NCI-H2227 (cell line): ENCODE results near the gene HS3ST4.
"Not testable (repeated sequence)": the region's sequence is repeated elsewhere in the genome, so short reads cannot be mapped to it uniquely, and the experiment has no call there.

Experiments
- DNase-seq: peaks from one replicate; lab custom pipeline; 2025; ENCODE audit not compliant: unreplicated experiment; lab: John Stamatoyannopoulos, UW

Gene HS3ST4

DNA sequence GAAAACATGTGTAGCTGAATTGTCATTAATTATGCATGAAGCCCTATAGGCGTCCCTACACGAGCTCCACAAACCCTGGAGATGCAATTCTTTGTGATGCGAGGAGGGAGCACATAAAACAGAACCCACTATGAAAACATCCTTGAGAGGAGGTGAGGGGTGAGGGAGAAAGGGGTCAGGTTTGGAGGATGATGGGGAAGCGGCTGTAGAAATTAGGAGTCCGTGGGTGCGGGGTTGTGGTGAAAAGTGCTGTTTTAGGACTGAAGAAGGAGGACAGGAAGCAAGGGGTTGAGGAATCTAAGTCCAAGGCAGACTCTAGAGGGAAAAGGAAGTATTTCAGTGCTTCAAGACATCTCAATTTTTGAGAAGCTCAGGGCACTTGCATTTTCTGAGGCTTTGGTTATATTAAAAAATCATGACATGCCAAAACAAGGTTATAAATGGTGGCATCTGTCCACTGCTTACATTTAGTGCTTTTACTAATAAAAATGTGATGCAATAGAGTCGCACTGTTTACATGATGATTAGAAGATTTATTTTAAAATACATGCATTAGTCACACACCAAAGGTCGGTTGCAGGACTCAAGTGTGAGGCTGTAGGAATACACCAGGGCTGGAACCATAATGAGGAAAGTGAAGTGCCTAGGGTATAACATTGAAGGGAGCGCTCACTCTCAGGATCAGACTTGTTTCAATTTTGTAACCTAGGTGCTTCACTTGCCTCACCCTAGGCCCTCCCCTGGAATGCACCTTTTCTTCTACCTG is 379.5 kb downstream of the HS3ST4 start:
- DNase-seq: no peak

DNA sequence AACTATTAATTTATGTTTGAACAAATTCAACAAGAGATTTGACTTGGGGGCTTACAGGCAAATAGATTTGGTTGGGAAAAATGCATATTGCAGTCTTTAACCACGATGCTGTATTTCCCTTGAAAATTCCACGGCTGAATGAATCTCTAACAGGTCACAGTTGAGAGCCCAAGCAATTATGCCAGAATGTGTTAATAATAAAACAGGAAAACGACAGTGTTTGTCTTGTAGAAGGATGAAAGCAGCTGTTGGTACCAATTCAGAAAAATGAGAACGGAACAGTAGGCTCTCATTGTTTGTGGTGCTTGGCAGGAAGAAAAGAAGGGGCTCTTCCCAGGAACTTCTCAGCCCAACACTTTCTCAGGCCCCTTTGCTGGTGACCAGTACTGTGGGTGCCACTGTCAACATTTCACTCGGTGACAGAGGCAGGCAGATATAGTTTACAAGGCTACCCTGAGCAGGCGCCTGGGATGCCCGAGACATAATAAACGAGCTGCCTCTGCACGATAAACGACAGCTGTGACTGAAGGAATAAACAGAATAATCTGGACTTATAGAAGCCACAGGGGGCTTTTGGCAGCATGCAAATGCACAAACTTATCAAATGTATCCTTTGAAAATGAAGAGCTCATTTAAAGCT is 387.1 kb downstream of the HS3ST4 start:
- DNase-seq: no peak

DNA sequence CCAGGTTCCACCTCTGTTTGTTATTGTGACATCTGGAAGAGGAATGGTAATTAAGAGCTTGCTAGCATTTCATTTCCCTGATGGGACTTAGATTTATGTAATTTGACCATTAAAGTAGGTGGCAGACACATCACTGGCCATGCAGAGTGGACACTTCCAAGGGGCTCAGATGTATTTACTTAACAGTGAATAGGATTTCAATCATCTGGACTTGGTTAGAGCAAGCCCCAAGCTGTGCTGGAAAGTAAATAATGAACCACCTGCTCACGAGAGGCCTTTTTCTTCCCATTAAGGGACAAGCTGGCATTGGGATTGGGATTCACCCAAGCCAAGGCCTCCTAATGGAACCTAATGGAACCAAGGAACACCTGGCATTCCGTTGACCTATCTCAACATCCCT is 395.3 kb downstream of the HS3ST4 start:
- DNase-seq: no peak

DNA sequence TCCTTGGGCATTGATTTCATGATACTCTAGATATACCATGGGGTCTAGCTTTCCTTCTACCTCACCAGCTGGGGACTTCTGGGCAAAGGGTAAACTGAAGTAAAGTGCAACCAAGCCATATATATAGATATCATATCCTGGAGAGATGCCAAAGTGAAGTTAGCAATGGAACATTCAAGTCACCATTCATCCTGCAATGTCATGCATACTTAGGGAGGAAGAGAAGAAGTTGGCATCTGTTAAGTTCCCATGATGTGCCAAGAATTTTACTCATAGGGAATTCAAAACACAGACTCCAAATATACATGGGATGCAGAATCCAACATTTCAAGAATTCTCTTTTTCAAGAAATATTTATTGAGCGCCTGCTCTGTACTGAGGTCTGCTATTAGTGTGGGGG is 399.8 kb downstream of the HS3ST4 start:
- DNase-seq: no peak

DNA sequence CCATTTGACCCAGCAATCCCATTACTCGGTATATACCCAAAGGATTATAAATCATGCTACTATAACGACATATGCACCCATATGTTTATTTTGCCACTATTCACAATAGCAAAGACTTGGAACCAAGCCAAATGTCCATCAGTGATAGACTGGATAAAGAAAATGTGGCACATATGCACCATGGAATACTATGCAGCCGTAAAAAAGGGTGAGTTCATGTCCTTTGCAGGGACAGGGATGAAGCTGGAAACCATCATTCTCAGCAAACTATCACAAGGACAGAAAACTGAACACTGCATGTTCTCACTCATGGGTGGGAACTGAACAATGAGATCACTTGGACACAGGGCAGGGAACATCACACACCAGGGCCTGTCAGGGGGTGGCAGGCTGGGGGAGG is 406.4 kb downstream of the HS3ST4 start:
- DNase-seq: not testable (repeated sequence)

DNA sequence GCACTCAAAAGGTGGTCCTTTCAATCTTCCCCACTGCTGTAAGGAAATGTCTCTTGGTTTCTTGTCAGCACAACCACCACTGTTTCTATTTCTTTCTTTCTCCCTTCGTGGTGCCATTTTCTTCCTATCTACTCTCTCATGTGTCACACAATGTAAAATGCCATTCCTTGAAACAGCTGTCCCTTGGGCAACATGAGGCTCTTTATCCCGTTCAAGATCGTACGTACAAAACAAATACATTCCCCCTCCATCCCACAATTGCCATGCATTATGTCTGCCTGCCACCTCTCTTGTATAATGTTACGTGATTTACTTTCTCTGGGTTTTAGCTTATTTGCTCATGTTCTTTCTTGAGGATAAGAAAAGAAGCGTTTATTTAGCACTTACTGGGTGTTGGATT is 410.6 kb downstream of the HS3ST4 start:
- no peak for DNase-seq

DNA sequence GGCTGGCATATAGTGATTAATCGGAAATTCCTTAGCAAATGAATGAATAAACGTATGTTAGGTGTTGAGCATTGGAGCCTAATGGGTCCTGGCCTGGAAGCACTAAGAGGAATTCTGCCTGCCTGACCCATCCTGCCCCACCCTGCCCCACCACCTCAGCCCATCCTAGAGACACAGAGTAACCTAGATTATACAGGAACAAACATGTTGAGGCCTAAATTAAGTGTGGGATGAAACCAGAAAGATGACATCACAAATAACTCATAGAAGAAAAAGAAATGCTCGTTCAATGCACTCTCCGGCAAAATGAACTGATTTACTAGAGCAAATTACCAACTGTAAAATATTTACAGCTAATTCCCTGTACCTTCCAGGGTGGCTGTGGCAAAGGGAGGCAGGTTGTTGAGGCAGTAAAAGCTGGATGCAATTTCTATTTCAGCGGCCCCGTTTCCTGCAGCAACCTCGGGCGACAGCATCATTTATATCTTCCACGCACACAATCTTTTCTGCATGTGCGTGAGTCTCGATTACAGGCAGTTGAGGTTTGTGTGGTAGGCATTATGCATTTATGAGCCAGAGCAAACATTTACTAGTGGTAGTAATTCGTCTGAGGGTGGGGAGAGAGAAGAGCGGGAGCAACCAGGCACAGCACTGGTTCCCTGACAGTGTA is 417.2 kb downstream of the HS3ST4 start:
- no peak for DNase-seq

DNA sequence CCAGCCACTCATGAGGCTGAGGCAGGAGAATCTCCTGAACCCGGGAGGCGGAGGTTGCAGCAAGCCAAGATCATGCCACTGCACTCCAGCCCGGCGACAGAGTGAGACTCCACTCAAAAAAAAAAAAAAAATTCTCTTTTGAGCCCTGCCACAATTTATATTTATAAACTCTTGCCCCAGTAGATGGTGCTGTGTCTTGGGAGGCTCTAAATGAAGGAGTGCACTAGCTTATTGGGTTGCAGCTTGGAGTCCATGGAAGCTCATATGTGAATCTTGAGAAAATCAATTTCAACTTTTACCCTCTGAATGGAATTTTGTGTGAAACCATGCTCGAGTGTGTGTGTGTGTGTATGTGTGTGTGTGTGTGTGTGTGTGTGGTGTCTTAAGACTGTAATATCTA is 420.1 kb downstream of the HS3ST4 start:
- no peak for DNase-seq

DNA sequence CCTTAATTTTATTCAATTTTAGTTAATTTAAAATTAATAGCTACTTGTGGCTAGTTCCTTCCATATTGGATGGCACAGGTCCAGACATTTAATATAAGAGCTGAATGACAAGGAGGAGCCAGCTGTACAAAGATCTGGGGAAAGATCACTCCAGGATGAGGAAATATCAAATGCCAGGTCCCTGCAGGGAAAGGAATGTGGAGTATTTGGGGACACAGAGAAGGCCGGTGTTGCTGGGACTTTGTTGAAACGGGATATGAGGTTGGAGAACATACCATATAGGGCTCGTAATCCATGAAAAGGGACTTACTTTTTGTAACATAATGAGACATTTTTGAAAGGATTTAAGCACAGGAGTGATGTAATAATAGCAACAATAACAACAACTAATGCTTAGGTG is 426.8 kb downstream of the HS3ST4 start:
- DNase-seq: no peak

DNA sequence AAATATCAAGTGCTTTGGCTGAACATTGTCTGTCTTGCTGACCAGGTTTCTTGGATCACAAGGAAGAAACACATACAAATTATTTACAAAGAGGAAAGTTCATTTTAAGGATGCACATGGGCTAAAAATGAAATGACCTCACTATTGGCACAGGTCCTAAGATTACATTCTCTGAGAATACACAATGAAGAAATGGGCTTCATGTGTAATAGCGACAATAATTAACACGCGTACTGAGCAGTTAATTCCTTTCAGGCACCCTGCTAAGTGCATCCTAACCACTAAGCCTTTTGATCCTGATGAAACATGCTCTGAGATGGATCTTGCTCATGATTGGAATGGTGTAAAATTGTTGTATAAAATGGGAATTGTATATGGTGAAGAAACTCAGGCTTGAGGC is 429.0 kb downstream of the HS3ST4 start:
- no peak for DNase-seq

DNA sequence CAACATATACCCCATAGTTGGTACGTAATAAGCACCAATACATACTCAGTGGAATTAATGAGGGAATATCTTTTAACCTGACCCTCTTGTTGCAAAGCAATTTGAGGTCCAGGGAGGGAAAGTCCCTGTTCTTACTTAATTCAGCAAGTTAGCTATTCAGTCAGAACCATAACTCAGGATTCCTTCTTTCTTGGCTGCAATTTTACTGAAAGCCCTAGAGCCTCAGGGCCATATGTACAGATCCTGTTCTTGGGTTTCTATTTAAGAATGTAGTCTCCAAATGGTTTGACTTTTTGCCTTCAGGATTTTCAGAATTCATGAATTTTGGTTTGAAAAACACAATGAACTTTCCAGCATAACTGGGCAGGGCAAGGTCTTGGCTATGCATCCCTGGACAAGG is 436.5 kb downstream of the HS3ST4 start:
- DNase-seq: no peak

DNA sequence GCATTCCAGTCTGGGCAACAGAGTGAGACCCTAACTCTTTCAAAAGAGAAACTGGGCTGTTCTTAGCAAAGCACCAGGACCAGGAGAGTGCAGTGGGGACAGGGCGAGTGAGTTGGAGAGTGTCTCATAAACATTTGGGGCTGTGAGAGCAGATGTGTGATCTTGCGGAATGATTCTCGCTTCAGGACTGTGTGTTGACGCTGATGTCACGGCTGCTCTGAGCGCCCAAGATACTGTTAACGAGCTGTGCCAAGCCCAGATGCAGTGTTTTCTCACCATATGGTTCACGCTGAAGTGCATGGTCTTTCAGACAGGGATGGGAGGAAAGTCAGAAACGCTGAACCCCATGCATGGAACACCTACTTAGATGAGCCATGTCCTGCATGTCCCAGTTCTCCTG is 438.2 kb downstream of the HS3ST4 start:
- DNase-seq: no peak

DNA sequence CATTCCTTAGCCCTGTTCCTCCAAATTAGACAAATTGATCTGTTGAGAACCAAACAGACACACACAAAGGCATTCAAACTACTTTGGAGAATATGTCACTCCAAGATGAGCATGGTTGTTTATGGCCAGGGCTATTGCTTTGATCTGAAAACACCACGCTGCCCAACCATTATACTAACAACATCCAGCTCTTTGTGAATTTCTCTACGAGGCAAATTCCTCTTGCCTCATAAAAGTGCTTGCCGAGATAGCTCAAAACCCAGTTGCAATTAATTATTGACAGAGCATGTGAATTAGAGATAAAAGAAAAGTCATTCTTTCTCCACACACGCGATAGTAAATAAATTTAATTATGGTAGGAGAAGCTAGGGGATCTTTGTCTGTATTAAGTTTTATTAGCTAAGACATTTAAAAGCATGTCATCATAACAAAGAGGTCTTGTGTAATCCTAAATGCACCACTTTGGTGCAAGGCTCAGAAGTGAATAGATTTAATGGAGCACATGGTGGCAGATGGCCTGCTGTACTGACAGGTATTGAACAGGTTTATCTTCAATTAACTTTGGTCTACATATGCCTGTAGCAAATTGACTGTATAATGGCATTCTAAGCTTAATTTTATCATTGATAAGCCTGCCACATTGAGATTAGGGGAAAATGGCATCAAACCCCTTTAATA is 441.8 kb downstream of the HS3ST4 start:
- DNase-seq: no peak

DNA sequence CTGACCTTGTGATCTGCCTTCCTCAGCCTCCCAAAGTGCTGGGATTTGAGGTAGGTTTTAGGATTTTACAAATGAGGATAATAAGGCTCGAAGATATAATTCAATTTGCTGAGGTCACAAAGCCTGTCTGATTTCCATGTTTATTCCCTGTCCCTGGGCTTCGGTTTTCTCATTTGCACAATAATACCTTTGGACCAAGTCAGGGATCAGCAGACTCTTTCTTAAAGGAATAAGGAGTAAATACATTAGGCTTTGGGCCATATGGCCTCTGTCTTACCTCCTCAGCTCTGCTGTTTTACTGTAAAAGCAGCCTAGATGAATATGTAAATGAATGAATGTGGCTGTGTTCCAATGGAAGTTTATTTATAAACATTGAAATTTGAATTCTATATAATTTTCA is 442.8 kb downstream of the HS3ST4 start:
- no peak for DNase-seq

DNA sequence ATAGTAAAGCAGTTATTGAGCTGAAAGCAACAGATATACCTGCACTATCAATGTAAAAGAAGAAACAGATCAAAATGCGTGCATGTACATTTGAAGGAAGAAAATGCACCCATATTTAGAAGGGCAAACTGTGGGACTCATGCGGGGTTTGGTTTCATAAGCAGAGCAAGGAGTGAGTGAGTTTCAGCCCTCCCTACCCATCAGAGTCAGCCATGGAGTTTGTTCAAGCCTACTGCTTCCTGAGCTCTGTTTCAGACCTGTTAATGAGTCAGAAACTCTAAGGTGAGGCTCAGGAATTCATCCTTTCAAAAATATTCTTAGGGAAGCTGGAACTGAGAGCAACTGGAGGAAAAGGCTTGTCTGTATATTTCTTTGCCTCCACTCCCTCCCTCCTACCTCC is 446.2 kb downstream of the HS3ST4 start:
- DNase-seq: no peak

DNA sequence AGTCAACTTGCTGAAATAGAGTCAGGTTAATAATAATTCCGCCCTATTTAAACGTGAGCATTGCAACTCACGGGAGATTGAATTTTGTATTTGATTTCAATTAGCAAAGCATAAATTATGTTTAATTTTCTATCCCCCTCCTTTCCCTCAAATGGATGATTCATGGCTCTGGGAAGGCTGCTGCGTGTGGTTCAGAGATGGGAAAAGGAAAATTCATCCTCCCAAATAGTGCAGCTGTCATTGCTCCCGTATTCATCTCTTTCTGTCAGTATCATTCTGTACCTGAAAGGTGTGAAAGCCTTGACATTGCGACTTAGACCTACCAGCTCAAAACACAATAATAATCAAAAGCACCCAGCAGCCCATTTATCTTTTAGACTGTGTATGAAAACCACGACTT is 447.3 kb downstream of the HS3ST4 start:
- no peak for DNase-seq

DNA sequence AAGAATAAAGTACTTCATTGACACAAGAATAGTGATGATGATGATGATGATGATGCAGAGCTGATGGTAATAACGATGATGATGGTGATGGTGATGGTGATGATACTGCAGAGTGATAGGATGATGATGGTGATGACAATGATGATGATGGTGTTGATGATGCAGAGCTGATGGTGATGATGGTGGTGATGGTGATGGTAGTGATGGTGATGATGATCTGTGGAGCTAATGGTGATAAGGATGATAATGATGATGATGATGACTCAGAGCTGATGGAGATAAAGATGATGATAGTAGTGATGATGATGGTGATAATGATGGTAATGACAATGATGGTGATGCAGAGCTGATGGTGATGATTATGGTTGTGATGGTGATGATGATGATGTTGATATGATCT is 448.1 kb downstream of the HS3ST4 start:
- no peak for DNase-seq

DNA sequence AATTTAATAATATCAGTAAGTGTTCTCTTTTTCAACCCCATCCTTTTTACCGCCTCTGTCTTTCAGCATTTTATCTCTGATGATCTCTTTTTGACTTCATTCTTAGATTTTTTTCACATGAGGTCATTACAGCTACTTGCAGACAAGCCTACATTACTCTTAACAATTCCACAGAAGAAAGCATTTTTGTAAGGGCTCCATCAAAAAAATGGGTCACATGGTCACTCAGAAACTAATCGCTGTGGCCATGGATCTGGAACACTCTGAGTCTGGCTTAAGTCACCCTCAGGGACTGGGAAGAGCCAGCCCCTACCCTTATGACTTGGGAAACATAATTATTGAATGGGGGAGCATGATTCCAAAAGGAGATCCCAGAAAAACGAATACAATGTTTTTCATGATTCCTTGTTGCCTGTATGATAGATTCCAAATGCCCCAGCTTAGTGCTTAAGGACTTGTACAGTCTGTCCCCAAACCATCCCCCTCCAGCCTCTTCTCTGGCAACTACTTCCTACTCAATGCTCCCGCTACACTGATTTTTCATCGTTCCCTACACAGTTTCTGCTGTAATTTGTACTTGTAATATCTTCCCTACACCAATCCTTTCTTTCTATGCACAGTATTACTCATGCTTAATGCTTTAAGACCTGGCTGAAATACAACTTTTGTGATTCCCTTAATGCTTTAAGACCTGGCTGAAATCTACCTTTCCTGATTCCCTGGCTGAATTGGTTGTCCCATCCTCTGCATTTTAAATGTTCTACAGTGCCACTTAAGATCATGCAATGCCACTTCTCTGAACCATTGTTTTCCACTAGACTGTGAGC is 457.8 kb downstream of the HS3ST4 start:
- no peak for DNase-seq

DNA sequence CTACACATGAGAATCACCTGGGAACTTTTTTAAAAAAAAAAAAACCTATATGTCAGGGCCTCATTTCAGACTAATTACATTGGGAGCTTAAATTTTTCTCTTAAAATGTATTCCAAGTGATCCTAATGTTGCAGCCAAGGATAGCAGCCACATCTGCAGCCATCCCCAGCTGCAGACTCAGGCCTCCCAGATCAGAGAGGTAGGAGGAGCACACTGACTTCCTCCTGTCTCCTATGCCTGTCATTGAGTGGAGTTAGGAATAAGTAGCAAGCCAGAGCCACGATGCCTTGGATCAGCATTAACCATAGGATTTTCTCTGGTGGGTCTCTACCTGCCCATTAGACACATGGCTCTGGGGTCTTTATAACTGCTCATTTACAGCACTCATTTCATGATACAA is 463.5 kb downstream of the HS3ST4 start:
- no peak for DNase-seq

DNA sequence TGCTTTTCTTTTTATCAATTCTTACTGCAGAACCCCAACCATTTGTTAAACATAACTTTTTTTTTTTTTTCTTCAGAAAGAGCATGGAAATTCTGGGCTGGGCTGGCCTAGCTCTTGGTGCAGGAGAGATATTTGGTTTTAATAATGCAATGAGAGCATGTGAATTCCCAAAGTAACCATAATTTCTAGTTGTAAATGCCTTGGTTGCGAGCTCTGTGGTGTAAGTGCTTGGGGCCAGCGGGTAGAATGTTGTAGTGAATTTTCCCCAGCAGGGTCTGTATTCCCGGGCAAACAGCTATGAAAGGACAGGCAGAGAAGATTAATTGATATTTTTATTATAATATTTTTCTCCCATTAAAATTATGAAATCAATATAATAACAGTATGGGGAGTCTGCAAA is 465.6 kb downstream of the HS3ST4 start:
- no peak for DNase-seq

DNA sequence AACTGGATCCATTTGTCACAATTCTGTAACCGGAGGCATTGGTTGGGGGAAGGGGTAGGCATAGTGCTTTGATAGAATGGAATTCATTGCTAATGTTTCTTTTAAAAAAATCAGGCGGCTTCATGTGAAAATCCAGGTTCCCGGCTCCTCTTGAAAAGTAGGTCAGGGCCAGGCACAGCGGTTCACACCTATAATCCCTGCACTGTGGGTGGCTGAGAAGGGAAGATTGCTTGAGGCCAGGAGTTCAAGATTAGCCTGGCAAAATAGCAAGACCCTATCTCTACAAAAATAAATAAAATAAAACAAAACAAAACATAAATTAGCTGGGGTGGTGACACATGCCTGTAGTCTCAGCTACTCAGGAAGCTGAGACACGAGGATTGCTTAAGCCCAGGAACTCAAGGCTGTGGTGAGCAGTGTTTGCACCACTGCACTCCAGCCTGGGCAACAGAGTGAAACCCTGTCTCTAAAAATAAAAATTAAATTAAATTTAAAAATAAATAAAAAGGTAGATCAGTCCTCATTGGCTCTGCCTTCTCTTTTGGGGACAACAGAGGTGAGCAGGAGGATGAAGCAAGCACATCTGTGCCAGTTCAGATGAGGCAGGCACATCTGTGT is 466.5 kb downstream of the HS3ST4 start:
- no peak for DNase-seq
